HG03025 (cell line): ENCODE results near the gene TENM4.

Experiments
- ATAC-seq: cut with Tn5 transposase; IDR thresholded peaks from one replicate; pipeline ENCODE4 v1.9.1; 2021; ENCODE audit warnings: mild to moderate bottlenecking, moderate library complexity; ENCODE audit not compliant: unreplicated experiment, low FRiP score

The TENM4 gene

GRCh38 chr11:79393362-79394043 lies 47.3 kb downstream of the TENM4 start:
- no peak for ATAC-seq

- ATAC-seq = no peak
These were observed 48.7 kb downstream of the TENM4 start for GRCh38 chr11:79392161-79392560.

- no peak for ATAC-seq
These were observed 49.9 kb downstream of the TENM4 start for GRCh38 chr11:79390923-79391322.

- no peak for ATAC-seq
These were observed 50.4 kb downstream of the TENM4 start for GRCh38 chr11:79390477-79390876.

GRCh38 chr11:79388201-79388600 lies 52.6 kb downstream of the TENM4 start:
- no peak for ATAC-seq

- no peak for ATAC-seq
These were observed 57.0 kb downstream of the TENM4 start for GRCh38 chr11:79383874-79384273.

GRCh38 chr11:79382301-79383050 lies 58.4 kb downstream of the TENM4 start:
- ATAC-seq = no peak

- ATAC-seq = no peak
These were observed 59.8 kb downstream of the TENM4 start for GRCh38 chr11:79381036-79381435.

- ATAC-seq = no peak
These were observed 63.4 kb downstream of the TENM4 start for GRCh38 chr11:79377406-79377805.

- ATAC-seq = no peak
These were observed 64.8 kb downstream of the TENM4 start for GRCh38 chr11:79375818-79376550.

GRCh38 chr11:79374727-79375126 lies 66.1 kb downstream of the TENM4 start:
- ATAC-seq = no peak

GRCh38 chr11:79371724-79372123 lies 69.1 kb downstream of the TENM4 start:
- ATAC-seq = no peak

- ATAC-seq = no peak
These were observed 69.7 kb downstream of the TENM4 start for GRCh38 chr11:79371152-79371551.

- ATAC-seq = no peak
These were observed 71.8 kb downstream of the TENM4 start for GRCh38 chr11:79369055-79369454.

GRCh38 chr11:79367844-79368243 lies 73.0 kb downstream of the TENM4 start:
- no peak for ATAC-seq

- ATAC-seq = no peak
These were observed 74.6 kb downstream of the TENM4 start for GRCh38 chr11:79366218-79366617.

- ATAC-seq = no peak
These were observed 76.9 kb downstream of the TENM4 start for GRCh38 chr11:79363861-79364378.

GRCh38 chr11:79363256-79363655 lies 77.6 kb downstream of the TENM4 start:
- ATAC-seq = no peak

GRCh38 chr11:79362821-79363220 lies 78.0 kb downstream of the TENM4 start:
- no peak for ATAC-seq

GRCh38 chr11:79362206-79362757 lies 78.5 kb downstream of the TENM4 start:
- ATAC-seq = no peak

- no peak for ATAC-seq
These were observed 82.6 kb downstream of the TENM4 start for GRCh38 chr11:79358258-79358657.
